ENCODE measurements around the gene COTL1.
"Not testable (repeated sequence)": the region's sequence is repeated elsewhere in the genome, so short reads cannot be mapped to it uniquely, and the experiment has no call there.

The COTL1 gene

GRCh38 chr16:84643180-84643583 is 25.3 kb upstream of the COTL1 start:
- DNase-seq, result no peak

GRCh38 chr16:84641643-84642358 is 23.9 kb upstream of the COTL1 start:
- DNase-seq, result no peak

GRCh38 chr16:84640145-84640544 is 22.3 kb upstream of the COTL1 start:
- no peak for DNase-seq

GRCh38 chr16:84638231-84638806 is 20.4 kb upstream of the COTL1 start:
- no peak for DNase-seq

GRCh38 chr16:84637709-84638108 is 19.8 kb upstream of the COTL1 start:
- DNase-seq, result no peak

GRCh38 chr16:84635702-84636101 is 17.8 kb upstream of the COTL1 start:
- DNase-seq, result no peak

- no peak for DNase-seq
Observed at GRCh38 chr16:84633622-84634021, 15.7 kb upstream of the COTL1 start.

GRCh38 chr16:84632862-84633261 is 15.0 kb upstream of the COTL1 start:
- not testable (repeated sequence) for DNase-seq

- DNase-seq, result no peak
Observed at GRCh38 chr16:84631886-84632285, 14.0 kb upstream of the COTL1 start.

GRCh38 chr16:84631153-84631466 is 13.2 kb upstream of the COTL1 start:
- no peak for DNase-seq

- DNase-seq, result peak in 1 of 5 donors; percentile 48
Observed at GRCh38 chr16:84630446-84631152, 12.7 kb upstream of the COTL1 start.

- DNase-seq, result no peak
Observed at GRCh38 chr16:84630009-84630408, 12.1 kb upstream of the COTL1 start.

- no peak for DNase-seq
Observed at GRCh38 chr16:84629580-84629979, 11.7 kb upstream of the COTL1 start.

GRCh38 chr16:84628226-84628731 is 10.4 kb upstream of the COTL1 start:
- no peak for DNase-seq

- DNase-seq, result no peak
Observed at GRCh38 chr16:84625556-84625955, 7.7 kb upstream of the COTL1 start.

- DNase-seq, result not testable (repeated sequence)
Observed at GRCh38 chr16:84620913-84621312, 3.0 kb upstream of the COTL1 start.

- DNase-seq, result no peak
Observed at GRCh38 chr16:84618581-84619460, 943 bp upstream of the COTL1 start.

GRCh38 chr16:84617041-84617790 is 662 bp downstream of the COTL1 start:
- peak in 2 of 5 donors; percentile 30 to 62 for DNase-seq

- no peak for DNase-seq
Observed at GRCh38 chr16:84616515-84616914, 1.4 kb downstream of the COTL1 start.

GRCh38 chr16:84614968-84615813 is 2.7 kb downstream of the COTL1 start:
- no peak for DNase-seq

- DNase-seq, result no peak
Observed at GRCh38 chr16:84614623-84614967, 3.3 kb downstream of the COTL1 start.
